Skin epidermis (tissue), 12 donors: ENCODE results near the gene EYA3.
"Not testable (repeated sequence)": the region's sequence is repeated elsewhere in the genome, so short reads cannot be mapped to it uniquely, and the experiment has no call there.

ENCODE experiments used
- H3K27ac ChIP-seq, 21 experiments: fragments of 200-600 bp; sonication (generic) in 11 of 21; one replicate each; pipeline ENCODE4 v1.5.0; 2020; ENCODE audit warnings: mild to moderate bottlenecking in 3 of 21, inconsistent platforms in 2 of 21, moderate library complexity in 2 of 21
- H3K4me3 ChIP-seq, 7 experiments: fragments of 200-600 bp; sonication (generic) in 2 of 7; one replicate each; pipeline ENCODE4 v1.5.0; 2020; ENCODE audit warnings: inconsistent platforms in 2 of 7, mild to moderate bottlenecking in 2 of 7, moderate library complexity in 1 of 7

Gene EYA3

DNA sequence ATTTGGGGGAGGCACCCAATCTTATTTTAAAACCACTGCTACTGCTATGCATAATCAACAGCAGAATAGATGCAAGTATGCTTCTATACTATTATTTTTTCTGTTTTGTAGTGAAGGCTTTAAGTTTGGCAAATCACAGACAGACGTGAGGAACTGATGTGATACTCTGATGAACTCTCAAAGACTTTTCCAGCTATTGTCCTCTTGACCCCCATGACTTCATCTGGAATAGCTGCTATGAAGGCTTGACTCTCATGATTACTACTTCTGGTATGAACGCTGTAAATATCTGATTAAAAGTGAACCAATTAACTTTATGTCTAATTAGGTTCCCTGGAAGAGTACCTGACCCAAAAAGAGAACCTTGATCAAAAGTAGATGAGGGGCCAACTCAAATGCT is 49.1 kb downstream of the EYA3 start:
- no peak overlapping the region for H3K27ac ChIP-seq
- H3K4me3 ChIP-seq, result no peak overlapping the region

DNA sequence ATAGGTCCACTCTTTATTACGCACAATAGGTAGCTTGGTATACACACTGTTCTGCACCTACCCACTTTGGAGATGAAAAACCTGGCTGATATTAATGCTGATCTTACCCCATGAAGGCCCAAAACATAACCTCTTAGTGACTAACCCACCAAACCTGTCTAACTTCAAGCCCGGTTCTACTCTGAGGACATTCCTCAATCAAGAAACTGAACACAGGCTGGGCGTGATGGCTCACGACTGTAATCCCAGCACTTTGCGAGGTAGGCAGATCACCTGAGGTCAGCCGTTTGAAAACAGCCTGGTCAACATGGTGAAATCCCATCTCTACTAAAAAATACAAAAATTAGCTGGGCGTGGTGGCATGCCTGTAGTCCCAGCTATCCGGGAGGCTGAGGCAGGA is 50.5 kb downstream of the EYA3 start:
- H3K27ac ChIP-seq, result no peak overlapping the region
- H3K4me3 ChIP-seq, result no peak overlapping the region

DNA sequence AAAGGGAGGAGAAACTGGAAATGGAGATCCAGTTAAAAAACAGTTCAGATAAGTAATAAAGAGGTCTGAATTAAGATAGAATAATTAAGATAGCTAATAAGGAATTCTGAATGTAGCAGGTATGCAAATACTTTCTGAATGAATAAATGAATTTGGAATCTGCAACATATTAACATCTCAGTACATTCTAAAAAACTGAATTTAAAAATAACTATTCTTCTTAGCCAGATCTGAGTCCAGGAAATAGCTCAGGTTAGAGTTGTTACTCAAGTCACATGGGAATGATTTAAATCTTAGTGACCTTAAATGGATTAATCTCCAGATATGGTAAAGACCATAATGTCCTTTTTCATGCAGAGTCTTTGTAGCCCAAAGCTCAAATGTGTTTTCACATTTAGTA is 51.2 kb downstream of the EYA3 start:
- Histone ChIP-seq H3K4me3 (no peak overlapping the region), H3K27ac (no peak overlapping the region)

DNA sequence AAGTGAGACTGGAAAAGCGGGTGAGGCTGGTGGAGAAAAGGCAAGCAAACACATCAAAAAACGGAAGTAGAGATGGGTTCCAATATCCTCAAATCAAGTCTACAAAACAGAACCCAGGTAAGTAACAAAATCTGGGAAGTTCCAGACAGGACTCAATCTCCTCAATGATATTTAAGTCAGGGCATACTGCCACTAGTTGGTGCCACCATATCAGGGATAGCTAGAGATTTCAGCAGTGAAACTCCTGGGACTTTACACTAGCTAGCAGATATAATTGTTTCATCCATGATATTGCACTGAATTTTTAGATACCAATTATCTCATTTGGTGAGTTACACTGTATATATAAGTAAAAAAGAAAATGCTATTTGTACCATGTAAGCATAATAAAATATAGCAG is 52.0 kb downstream of the EYA3 start:
- H3K4me3 ChIP-seq, result no peak overlapping the region
- no peak overlapping the region for H3K27ac ChIP-seq

DNA sequence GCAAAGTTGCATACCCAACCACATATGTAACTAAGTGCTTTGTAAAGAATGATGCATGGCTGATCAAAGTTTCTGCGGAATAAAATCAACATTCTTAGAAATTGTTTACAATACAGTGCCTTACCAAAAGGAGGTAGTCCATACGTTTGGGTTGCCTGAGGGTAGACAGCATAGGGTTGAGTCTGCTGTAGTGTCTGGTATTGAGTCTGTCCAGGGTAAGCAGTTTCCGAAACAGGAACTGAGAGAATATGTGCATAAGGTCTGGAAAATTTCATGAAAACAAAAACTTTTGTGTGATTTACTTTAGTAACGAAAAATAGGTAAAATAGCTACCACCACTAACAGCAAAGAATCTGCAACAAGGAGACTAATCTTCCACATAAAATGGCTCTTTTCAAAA is 53.0 kb downstream of the EYA3 start:
- H3K4me3 ChIP-seq, result no peak overlapping the region

DNA sequence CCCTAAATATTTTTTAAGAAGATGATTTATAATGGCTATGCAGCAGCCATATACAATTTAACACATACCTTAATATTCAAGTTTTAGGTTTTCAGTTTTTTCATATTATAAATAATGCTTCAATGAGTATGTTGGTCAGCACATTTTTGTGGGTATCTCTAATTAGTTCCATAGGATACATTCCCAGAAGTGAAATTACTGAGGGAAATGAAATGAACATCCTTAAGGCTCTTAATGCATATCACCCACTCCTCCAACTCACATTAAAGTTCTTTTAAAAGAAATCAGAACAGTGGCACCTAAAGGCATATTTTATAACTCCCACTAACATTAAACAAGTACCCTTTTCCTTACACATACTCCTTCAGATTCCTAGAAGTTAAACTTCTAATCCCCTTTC is 56.1 kb downstream of the EYA3 start:
- Histone ChIP-seq H3K4me3 (no peak overlapping the region), H3K27ac (no peak overlapping the region)

More for the DNA sequence above, 53.0 kb downstream of the EYA3 start:
- H3K27ac ChIP-seq, result no peak overlapping the region

DNA sequence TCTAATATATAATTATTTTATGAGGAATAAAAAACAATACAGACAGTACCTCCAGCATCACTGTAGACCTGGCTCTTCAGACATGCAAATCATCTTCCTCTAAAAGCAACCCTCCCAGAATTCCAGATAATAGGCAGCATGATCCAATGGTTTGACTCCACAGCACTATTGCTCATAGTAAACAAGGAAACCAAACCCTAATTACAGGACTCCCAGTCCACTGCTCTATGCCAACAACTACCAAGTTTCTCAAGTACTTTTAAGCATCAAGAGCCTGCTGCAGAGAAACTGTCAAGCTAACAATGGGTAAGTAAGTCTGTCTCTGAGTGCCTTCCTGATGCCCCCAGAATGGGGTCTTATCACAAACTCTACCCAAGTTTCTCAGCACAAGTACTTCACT is 57.2 kb downstream of the EYA3 start:
- H3K27ac ChIP-seq, result no peak overlapping the region

DNA sequence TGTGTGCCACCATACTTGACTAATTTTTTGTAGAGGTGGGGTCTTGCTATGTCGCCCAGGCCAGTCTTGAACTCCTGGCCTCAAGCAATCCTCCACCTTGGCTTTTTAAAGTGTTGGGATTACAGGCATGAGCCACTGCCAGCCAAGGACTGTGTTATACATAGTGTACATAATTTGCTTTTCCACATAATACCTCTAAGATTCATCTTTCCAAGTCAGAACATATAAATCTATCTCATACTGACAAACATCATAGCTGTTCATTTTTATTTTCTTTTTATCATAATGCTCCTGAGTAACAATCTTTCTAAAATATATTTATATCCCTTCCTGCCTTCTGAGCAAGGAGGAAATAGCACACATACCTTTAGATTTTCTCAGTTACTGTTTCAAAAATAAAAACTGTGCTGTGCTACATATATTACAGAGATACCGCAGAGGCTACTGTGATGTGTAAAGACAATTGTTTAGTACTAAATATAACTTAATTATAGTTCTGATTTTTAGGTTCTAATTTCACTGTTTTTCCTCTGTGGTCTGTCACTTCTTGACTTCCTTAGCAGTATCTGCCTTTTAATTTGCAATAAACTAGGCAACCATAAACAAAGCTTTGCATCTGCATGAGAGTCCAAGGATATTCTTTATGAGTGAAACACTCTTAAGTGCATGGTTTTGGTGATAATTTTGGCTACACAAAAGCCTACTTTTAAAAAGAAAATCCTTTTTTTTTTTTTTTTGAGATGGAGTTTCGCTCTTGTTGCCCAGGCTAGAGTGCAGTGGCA is 59.3 kb downstream of the EYA3 start:
- no peak overlapping the region for H3K4me3 ChIP-seq
- H3K27ac ChIP-seq, result peak overlapping the region in 1 of 21 experiments; percentile 3

More for the DNA sequence above, 57.2 kb downstream of the EYA3 start:
- no peak overlapping the region for H3K4me3 ChIP-seq

DNA sequence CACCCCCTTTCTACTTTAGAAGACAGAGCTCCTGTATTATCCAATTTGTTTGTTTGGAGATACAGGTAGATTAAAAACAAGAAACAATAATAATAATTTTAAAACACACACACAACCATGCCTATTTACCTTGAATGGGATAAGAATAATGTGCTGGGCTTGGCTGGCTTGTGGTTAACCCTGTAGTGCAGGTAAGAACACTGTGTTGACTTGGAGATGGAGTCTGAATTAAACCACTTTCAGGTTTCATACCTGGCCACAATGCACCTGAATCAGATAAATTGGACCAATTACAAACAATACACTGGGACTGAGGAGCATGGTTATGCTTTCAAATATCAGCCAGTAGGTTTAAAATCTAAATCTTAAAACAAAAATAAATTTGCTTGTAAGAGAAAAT is 60.8 kb downstream of the EYA3 start:
- Histone ChIP-seq H3K27ac (no peak overlapping the region), H3K4me3 (no peak overlapping the region)

DNA sequence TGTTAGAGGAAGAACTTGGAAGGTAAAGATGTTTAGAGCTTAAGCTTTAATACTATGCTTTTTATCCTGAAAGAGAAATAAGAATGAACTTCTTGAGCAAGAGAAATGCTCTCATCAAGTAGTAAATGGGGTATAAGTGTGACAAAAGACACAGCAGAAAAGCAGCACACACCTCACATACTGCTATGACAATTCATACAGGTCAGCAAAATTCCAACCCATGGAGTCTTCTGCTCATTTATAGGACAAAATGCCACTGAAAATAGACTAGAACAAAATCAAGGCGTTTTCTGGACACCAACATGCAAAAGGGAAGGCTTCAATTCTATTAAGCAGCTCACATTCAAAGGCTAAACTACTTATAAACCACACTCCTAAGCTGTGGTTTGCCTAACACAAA is 61.2 kb downstream of the EYA3 start:
- Histone ChIP-seq H3K4me3 (no peak overlapping the region), H3K27ac (no peak overlapping the region)

DNA sequence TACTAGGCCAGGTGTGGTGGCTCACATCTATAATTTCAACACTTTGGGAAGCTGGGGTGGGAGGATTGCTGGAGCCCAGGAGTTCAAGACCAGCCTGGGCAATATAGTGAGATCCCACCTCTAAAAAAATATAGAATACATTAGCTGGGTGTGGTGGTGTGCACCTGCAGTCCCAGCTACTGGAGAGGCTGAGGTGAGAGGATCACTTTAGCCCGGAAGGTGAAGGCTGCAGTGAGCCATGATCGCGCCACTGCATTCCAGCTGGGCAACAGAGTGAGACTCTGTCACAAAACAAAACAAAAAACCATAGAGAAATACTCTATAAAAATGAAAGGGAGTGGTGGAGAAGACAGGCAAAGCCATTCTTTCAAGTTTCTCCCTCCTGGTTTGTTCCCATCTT is 62.1 kb downstream of the EYA3 start:
- Histone ChIP-seq H3K4me3 (no peak overlapping the region), H3K27ac (no peak overlapping the region)

DNA sequence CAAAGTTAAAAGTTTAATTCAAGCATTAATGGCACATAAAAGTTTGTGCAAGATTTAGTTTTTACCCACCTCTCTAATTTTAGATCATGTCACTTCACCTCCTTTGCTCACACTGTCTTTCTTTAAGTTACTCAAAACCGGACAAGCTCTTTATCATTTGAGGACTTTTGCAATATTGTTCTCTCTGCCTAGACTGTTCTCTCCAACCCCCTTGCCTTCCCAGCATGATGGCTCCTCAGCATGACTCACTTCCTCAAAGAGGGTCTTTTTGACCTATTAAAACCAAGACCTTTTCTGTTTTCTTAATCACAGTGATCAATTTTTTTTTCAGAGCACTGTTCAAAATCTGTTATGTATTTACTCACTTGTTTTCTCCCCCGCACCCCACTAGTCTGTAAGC is 67.3 kb downstream of the EYA3 start:
- Histone ChIP-seq H3K27ac (no peak overlapping the region), H3K4me3 (no peak overlapping the region)

DNA sequence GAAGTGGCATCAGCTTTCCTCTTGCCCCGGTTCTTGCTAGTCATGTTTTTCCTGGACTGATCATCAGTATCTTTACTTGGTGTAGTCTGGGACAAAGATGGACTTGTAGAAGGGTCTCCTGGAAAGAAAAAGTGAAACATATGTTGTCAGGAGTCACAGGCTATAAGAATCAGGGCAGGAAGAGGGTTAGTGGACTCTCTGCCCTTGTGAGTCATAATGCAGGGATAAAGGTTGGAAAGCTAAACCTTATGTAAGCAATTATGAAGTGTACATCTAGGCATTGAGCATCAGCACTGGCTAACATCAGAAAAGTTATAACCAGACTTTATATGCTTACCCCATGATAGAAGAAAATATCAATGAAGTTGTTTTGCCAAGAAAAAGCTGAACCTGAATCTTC is 77.4 kb downstream of the EYA3 start:
- Histone ChIP-seq H3K27ac (no peak overlapping the region), H3K4me3 (no peak overlapping the region)

DNA sequence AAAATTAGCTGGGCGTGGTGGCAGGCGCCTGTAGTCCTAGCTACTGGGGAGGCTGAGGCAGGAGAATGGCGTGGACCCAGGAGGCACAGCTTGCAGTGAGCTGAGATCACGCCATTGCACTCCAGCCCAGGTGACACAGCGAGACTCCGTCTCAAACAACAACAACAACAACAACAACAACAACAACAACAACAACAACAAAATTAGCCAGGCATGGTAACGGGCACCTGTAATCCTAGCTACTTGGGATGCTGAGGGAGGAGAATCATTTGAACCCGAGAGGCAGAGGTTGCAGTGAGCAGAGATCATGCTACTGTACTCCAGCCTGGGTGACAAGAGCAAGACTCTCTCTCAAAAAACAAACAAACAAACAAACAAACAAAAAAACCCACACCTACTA is 85.3 kb downstream of the EYA3 start:
- H3K4me3 ChIP-seq, H3K27ac ChIP-seq: not testable (repeated sequence)

DNA sequence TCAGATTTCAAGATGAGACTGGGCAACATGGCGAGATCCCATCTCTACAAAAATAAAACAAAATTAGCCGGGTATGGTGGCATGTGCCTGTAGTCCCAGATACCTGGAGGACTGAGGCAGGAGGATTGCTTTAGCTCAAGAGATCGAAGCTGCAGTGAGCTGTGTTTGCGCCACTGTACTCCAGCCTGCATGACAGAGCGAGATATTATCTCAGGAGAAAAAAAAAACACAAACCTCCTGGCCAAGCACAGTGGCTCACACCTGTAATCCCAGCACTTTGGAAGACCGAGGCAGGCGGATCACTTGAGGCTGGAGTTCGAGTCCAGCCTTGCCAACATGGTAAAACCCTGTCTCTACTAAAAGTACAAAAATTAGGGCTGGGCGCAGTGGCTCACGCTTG is 85.8 kb downstream of the EYA3 start:
- H3K27ac ChIP-seq, result no peak overlapping the region
- no peak overlapping the region for H3K4me3 ChIP-seq

DNA sequence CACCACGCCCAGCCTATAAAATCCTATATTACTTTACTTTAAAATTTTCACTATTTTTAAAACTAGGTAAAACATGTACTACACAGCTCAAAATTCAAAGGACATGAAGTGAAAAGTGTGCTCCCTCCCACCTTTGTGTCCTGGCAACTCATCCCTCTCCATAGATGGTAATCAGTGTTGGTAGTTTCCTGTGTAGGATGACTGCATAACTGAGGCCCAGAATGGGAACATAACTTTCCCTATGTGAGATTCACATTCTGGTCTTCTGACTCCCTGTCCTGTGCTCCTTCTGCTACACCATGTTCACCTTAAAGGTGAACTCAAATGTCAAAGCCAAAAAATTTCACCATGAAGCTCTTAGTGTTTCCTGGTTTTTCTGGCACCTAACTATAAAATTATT is 89.4 kb downstream of the EYA3 start:
- Histone ChIP-seq H3K4me3 (no peak overlapping the region), H3K27ac (no peak overlapping the region)

DNA sequence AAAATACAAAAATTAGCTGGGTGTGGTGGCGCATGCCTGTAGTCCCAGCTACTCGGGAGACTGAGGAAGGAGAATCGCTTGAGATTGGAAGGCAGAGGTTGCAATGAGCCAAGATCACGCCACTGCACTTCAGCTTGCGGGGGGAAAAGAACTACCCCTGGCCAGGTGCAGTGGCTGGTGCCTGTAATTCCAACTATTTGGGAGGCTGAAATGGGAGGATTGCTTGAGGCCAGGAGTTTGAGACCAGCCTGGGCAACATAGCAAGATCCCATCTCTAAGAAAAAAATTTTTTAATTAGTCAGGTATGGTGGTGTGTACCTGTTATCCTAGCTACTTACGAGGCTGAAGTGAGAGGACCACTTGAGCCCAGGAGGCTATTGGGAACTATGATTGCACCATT is 93.9 kb downstream of the EYA3 start:
- H3K4me3 ChIP-seq, result not testable (repeated sequence)
- H3K27ac ChIP-seq, result peak overlapping the region in 1 of 21 experiments; percentile 13

DNA sequence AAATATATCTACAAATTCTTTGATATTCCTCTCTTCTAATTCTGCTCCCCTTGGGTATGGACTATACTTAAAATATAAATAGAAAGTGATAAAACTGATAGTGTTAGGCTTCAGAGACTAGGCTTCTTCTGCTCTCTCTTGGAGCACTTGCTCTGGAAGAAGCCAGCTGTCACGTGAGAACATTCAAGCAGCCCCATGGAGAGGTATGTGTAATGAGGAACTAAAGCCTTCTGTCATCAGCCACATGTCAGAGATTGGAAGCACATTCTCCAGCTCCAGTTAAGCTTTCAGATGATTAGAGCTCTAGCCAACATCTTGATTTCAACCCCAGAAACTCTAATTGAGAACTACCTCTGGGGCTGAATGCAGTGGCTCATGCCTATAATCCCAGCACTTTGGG is 94.3 kb downstream of the EYA3 start:
- Histone ChIP-seq H3K4me3 (no peak overlapping the region), H3K27ac (peak overlapping the region in 3 of 21 experiments; percentile 13 to 82 (median 74))

DNA sequence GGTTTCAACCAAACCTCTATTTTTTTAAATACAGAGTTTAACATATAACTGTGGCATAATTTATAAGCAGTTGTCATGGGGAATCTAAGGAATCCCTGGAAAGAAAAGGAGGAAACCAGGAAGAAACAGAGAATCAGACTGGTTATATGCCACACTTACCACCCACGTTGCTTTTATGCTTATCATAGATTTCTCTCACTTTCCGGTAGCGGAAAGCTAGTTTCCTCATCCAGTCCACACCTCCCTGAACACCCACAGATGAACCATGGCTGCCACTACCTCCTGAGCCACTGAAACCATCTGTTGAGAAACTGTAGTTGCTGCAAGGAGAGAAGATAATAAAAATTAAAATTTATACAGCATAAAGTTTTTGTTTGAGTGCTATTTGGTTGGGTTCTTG is 95.2 kb downstream of the EYA3 start:
- peak overlapping the region in 7 of 21 experiments; percentile 7 to 82 (median 41) for H3K27ac ChIP-seq
- no peak overlapping the region for H3K4me3 ChIP-seq

DNA sequence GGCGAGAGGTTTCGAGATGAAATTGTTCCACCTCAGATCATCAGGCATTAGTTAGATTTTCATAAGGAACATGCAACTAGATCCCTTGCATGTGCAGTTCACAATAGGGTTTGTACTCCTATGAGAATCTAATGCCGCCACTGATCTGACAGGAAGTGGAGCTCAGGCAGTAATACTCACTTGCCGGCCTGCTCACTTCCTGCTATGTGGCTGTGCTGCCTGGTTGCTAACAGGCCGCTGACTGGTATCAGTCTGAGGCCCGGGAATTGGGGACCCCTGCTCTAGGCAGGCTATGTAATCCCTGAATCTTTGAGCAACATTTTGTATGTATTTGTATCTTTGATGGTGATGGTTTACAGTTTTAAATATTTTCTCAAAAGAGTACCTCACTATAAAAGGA is 96.1 kb downstream of the EYA3 start:
- Histone ChIP-seq H3K4me3 (no peak overlapping the region), H3K27ac (peak overlapping the region in 9 of 21 experiments; percentile 7 to 82 (median 54))

DNA sequence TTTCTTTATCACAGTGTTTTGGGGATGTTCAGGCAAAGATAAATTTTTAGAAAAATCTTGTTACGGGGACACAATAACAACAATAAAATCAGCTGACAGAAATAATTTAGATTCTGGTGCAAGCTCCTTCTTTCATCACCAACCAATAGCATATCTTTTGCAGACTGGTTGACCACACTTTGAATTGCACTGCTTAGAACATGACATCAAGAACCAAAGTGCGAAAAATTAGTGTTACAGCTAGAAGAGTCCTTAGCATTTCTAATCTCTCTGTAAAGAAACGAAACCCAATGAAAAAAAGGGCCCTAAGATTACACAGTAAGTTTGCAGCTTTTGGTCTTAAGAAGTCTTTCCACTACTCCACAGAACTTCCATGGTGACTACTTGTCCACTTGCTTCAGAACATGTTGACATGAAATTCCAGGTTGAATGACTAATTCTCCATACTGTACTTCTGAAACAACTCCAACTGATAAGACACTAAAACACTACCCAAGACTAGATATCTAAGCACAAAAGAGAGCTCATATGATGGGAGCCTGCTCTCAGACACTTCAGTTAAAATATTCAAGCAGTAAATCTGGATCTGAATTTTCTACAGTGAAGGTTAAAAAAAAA is 97.4 kb downstream of the EYA3 start:
- no peak overlapping the region for H3K4me3 ChIP-seq
- no peak overlapping the region for H3K27ac ChIP-seq

DNA sequence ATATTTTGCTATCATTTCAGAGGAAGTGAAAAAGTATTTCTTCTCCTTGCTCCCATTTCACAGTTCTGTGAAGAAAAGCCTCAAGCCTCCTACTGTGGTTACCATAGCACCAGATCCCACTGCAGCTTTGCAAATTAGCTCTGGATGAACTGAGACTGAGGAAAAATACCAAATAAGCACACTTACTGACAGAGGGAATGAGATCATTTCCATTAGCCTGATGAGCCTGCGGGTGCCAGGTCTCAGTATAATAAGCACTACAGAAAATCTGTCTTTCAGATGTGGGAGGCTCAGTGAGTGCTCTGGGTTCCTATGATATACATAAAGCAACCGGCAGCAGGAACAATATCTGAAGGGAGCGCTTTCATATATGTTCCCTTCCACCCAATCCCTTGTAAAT is 107.3 kb downstream of the EYA3 start:
- Histone ChIP-seq H3K4me3 (no peak overlapping the region), H3K27ac (no peak overlapping the region)
